Ovary (tissue), 3 donors: Measurements from ENCODE around the gene ACACB.

Experiments
- EP300 ChIP-seq: sonication (generic); formaldehyde crosslinking; IDR thresholded peaks from one replicate; pipeline ENCODE4 v1.6.1; 2017; ENCODE audit warnings: antibody characterized with exemption
- POLR2A ChIP-seq: fragments of 450-650 bp; IDR thresholded peaks from one replicate; pipeline ENCODE4 v1.6.1; 2017; ENCODE audit warnings: antibody characterized with exemption, mild to moderate bottlenecking, moderate library complexity
- TF ChIP-seq, protein P1 (sequence below), 3 donors: fragments of 450-650 bp in 2 of 3; fragments of 200-600 bp in 1 of 3; IDR thresholded peaks; one replicate each; pipeline versions ENCODE4 v1.5.1 to v1.8.0; 2016 to 2022; ENCODE audit warnings: antibody characterized with exemption in 3 of 3, mild to moderate bottlenecking in 1 of 3
- donor health status: DM: no; HTN: no; CAD: no.

DNA sequence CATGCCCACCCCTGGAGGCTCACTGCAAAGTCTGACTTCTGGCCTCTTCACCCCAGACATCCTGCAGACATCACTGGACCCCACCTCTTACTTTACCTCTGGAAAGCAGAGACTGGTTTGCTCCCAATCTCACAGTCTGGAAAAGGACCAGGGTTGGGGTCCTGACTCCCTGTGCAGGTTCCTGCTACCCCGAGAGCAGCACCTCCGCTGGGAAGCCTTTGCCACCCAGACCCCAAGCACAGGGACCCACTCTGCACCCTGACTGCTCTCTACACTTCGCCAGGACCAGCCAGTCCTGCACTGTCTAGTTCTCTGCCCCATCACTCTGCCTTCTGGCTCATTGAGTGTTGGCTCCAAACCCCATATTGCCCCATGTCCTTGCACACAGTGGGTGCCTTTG, 176.7 kb downstream of the ACACB start:
- TF ChIP-seq, protein P1, sequence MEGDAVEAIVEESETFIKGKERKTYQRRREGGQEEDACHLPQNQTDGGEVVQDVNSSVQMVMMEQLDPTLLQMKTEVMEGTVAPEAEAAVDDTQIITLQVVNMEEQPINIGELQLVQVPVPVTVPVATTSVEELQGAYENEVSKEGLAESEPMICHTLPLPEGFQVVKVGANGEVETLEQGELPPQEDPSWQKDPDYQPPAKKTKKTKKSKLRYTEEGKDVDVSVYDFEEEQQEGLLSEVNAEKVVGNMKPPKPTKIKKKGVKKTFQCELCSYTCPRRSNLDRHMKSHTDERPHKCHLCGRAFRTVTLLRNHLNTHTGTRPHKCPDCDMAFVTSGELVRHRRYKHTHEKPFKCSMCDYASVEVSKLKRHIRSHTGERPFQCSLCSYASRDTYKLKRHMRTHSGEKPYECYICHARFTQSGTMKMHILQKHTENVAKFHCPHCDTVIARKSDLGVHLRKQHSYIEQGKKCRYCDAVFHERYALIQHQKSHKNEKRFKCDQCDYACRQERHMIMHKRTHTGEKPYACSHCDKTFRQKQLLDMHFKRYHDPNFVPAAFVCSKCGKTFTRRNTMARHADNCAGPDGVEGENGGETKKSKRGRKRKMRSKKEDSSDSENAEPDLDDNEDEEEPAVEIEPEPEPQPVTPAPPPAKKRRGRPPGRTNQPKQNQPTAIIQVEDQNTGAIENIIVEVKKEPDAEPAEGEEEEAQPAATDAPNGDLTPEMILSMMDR (IDR thresholded peaks at IDR 0.05), result no peak
- no peak for TF ChIP-seq POLR2A
- no peak for TF ChIP-seq EP300
